Esophagus mucosa (tissue), 1 donor: ENCODE data around the gene SRGAP3. TPM values are rescaled to one million over a fixed set of nuclear protein-coding genes. Genes with fewer than 3 reads are reported as not detected.

Source experiments
- ATAC-seq: fragments of 200-7000 bp; cut with Tn5 transposase; one replicate; pipeline ENCODE4 v1.9.1; 2020
- total RNA-seq: library from RNA; stranded (reverse); gene quantifications from one replicate; pipeline ENCODE4 v1.2.4, GENCODE V29; 2023
- donor health status: DM: yes; HTN: yes; CAD: no.

The SRGAP3 gene
- total RNA-seq, 1 donor from 2014 or later: 5.2 TPM

GRCh38 chr3:8983026-8983425, 266.4 kb downstream of the SRGAP3 start:
- ATAC-seq: no peak

- ATAC-seq: no peak
Measured at GRCh38 chr3:8982509-8982908, 266.9 kb downstream of the SRGAP3 start.

GRCh38 chr3:8981700-8982099, 267.7 kb downstream of the SRGAP3 start:
- no peak for ATAC-seq

GRCh38 chr3:8981296-8981695, 268.1 kb downstream of the SRGAP3 start:
- no peak for ATAC-seq

GRCh38 chr3:8980756-8981257, 268.6 kb downstream of the SRGAP3 start:
- no peak for ATAC-seq

GRCh38 chr3:8979262-8979661, 270.2 kb downstream of the SRGAP3 start:
- ATAC-seq: no peak

- ATAC-seq: no peak
Measured at GRCh38 chr3:8978551-8978950, 270.9 kb downstream of the SRGAP3 start.

- no peak for ATAC-seq
Measured at GRCh38 chr3:8976540-8977182, 272.8 kb downstream of the SRGAP3 start.

GRCh38 chr3:8975081-8976020, 274.1 kb downstream of the SRGAP3 start:
- no peak for ATAC-seq

- no peak for ATAC-seq
Measured at GRCh38 chr3:8974458-8974857, 275.0 kb downstream of the SRGAP3 start.

- ATAC-seq: peak; percentile 47
Measured at GRCh38 chr3:8972639-8973038, 276.8 kb downstream of the SRGAP3 start.

GRCh38 chr3:8970971-8971589, 278.4 kb downstream of the SRGAP3 start:
- ATAC-seq: peak; percentile 71

- ATAC-seq: no peak
Measured at GRCh38 chr3:8969241-8969640, 280.2 kb downstream of the SRGAP3 start.

GRCh38 chr3:8968375-8968882, 281.0 kb downstream of the SRGAP3 start:
- no peak for ATAC-seq

GRCh38 chr3:8967553-8967952, 281.9 kb downstream of the SRGAP3 start:
- no peak for ATAC-seq

- ATAC-seq: no peak
Measured at GRCh38 chr3:8966820-8967348, 282.6 kb downstream of the SRGAP3 start.

GRCh38 chr3:8966150-8966819, 283.2 kb downstream of the SRGAP3 start:
- ATAC-seq: no peak

GRCh38 chr3:8964436-8965370, 284.7 kb downstream of the SRGAP3 start:
- peak; percentile 78 for ATAC-seq

- peak; percentile 93 for ATAC-seq
Measured at GRCh38 chr3:8963137-8963853, 286.2 kb downstream of the SRGAP3 start, which contains the start of gene RAD18. Gene RAD18, minus strand, starts transcription at chr3:8963472. Its CDS starts 87 bp downstream, at chr3:8963385.

GRCh38 chr3:8962226-8962861, 287.1 kb downstream of the SRGAP3 start:
- ATAC-seq: no peak
